PC-9 (cell line): ENCODE measurements around the gene CALML5. TPM values are rescaled to one million over a fixed set of nuclear protein-coding genes. Genes with fewer than 3 reads are reported as not detected.

ENCODE experiments used
- BruUV-seq: library from RNA; stranded (reverse); fragments of 400-500 nt; replicated peaks from 2 replicates; lab custom pipeline; 2021; lab: Mats Ljungman, UMichigan
- CTCF ChIA-PET: fragments of 300-600 bp; sonication (Branson Sonifier 250); formaldehyde crosslinking; loops from one replicate; lab custom pipeline; 2022; ENCODE audit warnings: antibody characterized with exemption; lab: Charles Lee
- POLR2A ChIA-PET: fragments of 300-600 bp; sonication (Branson Sonifier 250); formaldehyde crosslinking; loops from one replicate; lab custom pipeline; 2022; ENCODE audit warnings: antibody characterized with exemption; ENCODE audit not compliant: unreplicated experiment; lab: Charles Lee
- DNase-seq, 2 experiments: peaks; one replicate each; pipeline versions ENCODE4 v3.0.0 to v3.0.0-alpha.2; 2015 to 2022; ENCODE audit warnings: mixed read lengths in 1 of 2
- H2AFZ ChIP-seq: fragments of 200-600 bp; sonication (generic); 2 replicates; pipeline ENCODE4 v1.8.1; 2017; ENCODE audit warnings: antibody characterized with exemption
- H3F3A ChIP-seq: fragments of 200-600 bp; sonication (generic); 2 replicates; pipeline ENCODE4 v1.8.1; 2017; ENCODE audit warnings: antibody characterized with exemption, mild to moderate bottlenecking, low read depth; ENCODE audit not compliant: insufficient read depth
- H3K27ac ChIP-seq: fragments of 200-600 bp; sonication (generic); 2 replicates; pipeline ENCODE4 v1.6.1; 2016; ENCODE audit warnings: mixed run types
- H3K27me3 ChIP-seq: fragments of 200-600 bp; sonication (generic); 2 replicates; pipeline ENCODE4 v1.6.1; 2016; ENCODE audit warnings: low read depth, mixed run types; ENCODE audit not compliant: insufficient read depth
- H3K36me3 ChIP-seq: fragments of 200-600 bp; sonication (generic); 2 replicates; pipeline ENCODE4 v1.6.1; 2016; ENCODE audit warnings: low read depth, mixed run types
- H3K4me1 ChIP-seq: fragments of 200-600 bp; sonication (generic); replicated peaks from 2 replicates; pipeline ENCODE4 v1.6.1; 2016; ENCODE audit warnings: mixed run types; ENCODE audit not compliant: insufficient read depth
- H3K4me2 ChIP-seq: fragments of 200-600 bp; sonication (generic); 2 replicates; pipeline ENCODE4 v1.6.1; 2017; ENCODE audit warnings: mixed run types
- H3K4me3 ChIP-seq: fragments of 200-600 bp; sonication (generic); 2 replicates; pipeline ENCODE4 v1.6.1; 2016; ENCODE audit warnings: mixed run types
- H3K79me2 ChIP-seq: fragments of 200-600 bp; sonication (generic); 2 replicates; pipeline ENCODE4 v1.6.1; 2017; ENCODE audit warnings: low read depth, mixed run types
- H3K9me2 ChIP-seq: fragments of 200-600 bp; sonication (generic); 2 replicates; pipeline ENCODE4 v1.8.1; 2017; ENCODE audit warnings: mild to moderate bottlenecking; ENCODE audit not compliant: insufficient read depth
- H3K9me3 ChIP-seq: fragments of 200-600 bp; sonication (generic); 2 replicates; pipeline ENCODE4 v1.8.1; 2016; ENCODE audit warnings: low read depth; ENCODE audit not compliant: insufficient read depth
- H4K20me1 ChIP-seq: fragments of 200-600 bp; sonication (generic); 2 replicates; pipeline ENCODE4 v1.8.1; 2017; ENCODE audit not compliant: insufficient read depth
- CTCF ChIP-seq: fragments of 200-600 bp; sonication (generic); conservative IDR thresholded peaks from 2 replicates; pipeline ENCODE4 v1.6.1; 2017; ENCODE audit warnings: mixed run types, antibody characterized with exemption, mild to moderate bottlenecking, moderate library complexity
- EZH2 ChIP-seq: fragments of 200-600 bp; sonication (generic); IDR thresholded peaks from 2 replicates; pipeline ENCODE4 v1.8.0; 2017; ENCODE audit warnings: antibody characterized with exemption, low read depth
- intact Hi-C: fragments of 100-400 bp; cut with micrococcal nuclease; formaldehyde crosslinking; loops from one replicate; pipeline ENCODE4 v1.10.0; 2022; ENCODE audit not compliant: unreplicated experiment
- total RNA-seq: library from RNA; stranded (reverse); gene quantifications from 2 replicates; pipeline ENCODE4 v1.2.3, GENCODE V29; 2021

The CALML5 gene
- total RNA-seq, 1 experiment from 2014 or later = 3.0 TPM

GRCh38 chr10:5509691-5510090 lies 10.3 kb upstream of the CALML5 start:
- Histone ChIP-seq H3F3A (no peaks in the 10 kb centered on the region), H3K9me3 (no peaks in the 10 kb centered on the region), H3K27me3 (no peaks in the 10 kb centered on the region), H2AFZ (no peak overlapping the region), H3K4me1 (peaks cover 10% of the 10 kb centered on the region), H4K20me1 (no peaks in the 10 kb centered on the region), H3K36me3 (no peaks in the 10 kb centered on the region), H3K79me2 (no peaks in the 10 kb centered on the region), H3K4me3 (no peak overlapping the region), H3K4me2 (no peak overlapping the region), H3K9me2 (no peaks in the 10 kb centered on the region), H3K27ac (no peak overlapping the region)
- CTCF ChIA-PET = no interaction called here
- no peak for TF ChIP-seq CTCF
- no peak for TF ChIP-seq EZH2
- intact Hi-C loops = no loop called here
- POLR2A ChIA-PET = interaction anchor here (0.6 kb wide), 1 partner anchor 38 kb away, joined by 5 read pairs; no protein-coding TSS in a partner anchor
- DNase-seq = no peak
- BruUV-seq = no TSS peak

- H3F3A ChIP-seq = no peaks in the 10 kb centered on the region
- ChIA-PET CTCF (no interaction called here), POLR2A (interaction anchor here (0.6 kb wide), 2 partner anchors 39 to 43 kb away, joined by 3 to 5 read pairs; no protein-coding TSS in a partner anchor)
- H3K27ac ChIP-seq = no peak overlapping the region
- H3K4me3 ChIP-seq = no peak overlapping the region
- H3K27me3 ChIP-seq = no peaks in the 10 kb centered on the region
- no TSS peak for BruUV-seq
- no peaks in the 10 kb centered on the region for H3K36me3 ChIP-seq
- no peak for DNase-seq
- H3K79me2 ChIP-seq = no peaks in the 10 kb centered on the region
- H4K20me1 ChIP-seq = no peaks in the 10 kb centered on the region
- peaks cover 14% of the 10 kb centered on the region for H3K4me1 ChIP-seq
- H3K4me2 ChIP-seq = no peak overlapping the region
- TF ChIP-seq EZH2 = no peak
- TF ChIP-seq CTCF = no peak
- intact Hi-C loops = no loop called here
- no peak overlapping the region for H2AFZ ChIP-seq
- no peaks in the 10 kb centered on the region for H3K9me2 ChIP-seq
- H3K9me3 ChIP-seq = no peaks in the 10 kb centered on the region
Observed at GRCh38 chr10:5509236-5509635, 9.9 kb upstream of the CALML5 start.

GRCh38 chr10:5508786-5509185 lies 9.4 kb upstream of the CALML5 start:
- DNase-seq = no peak
- Histone ChIP-seq H3K27ac (no peak overlapping the region), H3K79me2 (no peaks in the 10 kb centered on the region), H3K4me1 (peaks cover 19% of the 10 kb centered on the region), H3K9me2 (no peaks in the 10 kb centered on the region), H3F3A (no peaks in the 10 kb centered on the region), H3K4me3 (no peak overlapping the region), H3K9me3 (no peaks in the 10 kb centered on the region), H3K4me2 (no peak overlapping the region), H2AFZ (no peak overlapping the region), H3K27me3 (no peaks in the 10 kb centered on the region), H4K20me1 (no peaks in the 10 kb centered on the region), H3K36me3 (no peaks in the 10 kb centered on the region)
- POLR2A ChIA-PET = interaction anchor here (0.6 kb wide), 2 partner anchors 39 to 43 kb away, joined by 3 to 5 read pairs; no protein-coding TSS in a partner anchor
- no TSS peak for BruUV-seq
- CTCF ChIA-PET = no interaction called here
- TF ChIP-seq EZH2 (no peak), CTCF (no peak)
- intact Hi-C loops = no loop called here
